WERI-Rb-1 (cell line): ENCODE data around the gene COL19A1.

ENCODE experiments used
- DNase-seq: peaks from one replicate; pipeline ENCODE4 v3.0.0-alpha.2; 2020
- H3K27ac ChIP-seq: fragments of 250-450 bp; sonication (Bioruptor Pico); 2 replicates; pipeline ENCODE4 v1.5.1; 2020; ENCODE audit warnings: mild to moderate bottlenecking, moderate library complexity
- H3K27me3 ChIP-seq: fragments of 250-450 bp; sonication (Bioruptor Pico); 2 replicates; pipeline ENCODE4 v1.5.1; 2021; ENCODE audit warnings: mild to moderate bottlenecking, low read depth, moderate library complexity; ENCODE audit not compliant: insufficient read depth, severe bottlenecking
- H3K36me3 ChIP-seq: fragments of 250-450 bp; sonication (Bioruptor Pico); 2 replicates; pipeline ENCODE4 v1.5.1; 2020; ENCODE audit warnings: mild to moderate bottlenecking, moderate library complexity
- H3K4me3 ChIP-seq: 2 replicates; pipeline ENCODE4 v1.5.1; 2011; ENCODE audit warnings: low read depth, mild to moderate bottlenecking, control low read depth, low read length
- H3K9me3 ChIP-seq: fragments of 250-450 bp; sonication (Bioruptor Pico); 2 replicates; pipeline ENCODE4 v1.5.1; 2021; ENCODE audit warnings: mild to moderate bottlenecking, moderate library complexity; ENCODE audit not compliant: severe bottlenecking
- TF ChIP-seq, protein P1 (sequence below): IDR thresholded peaks from 2 replicates; pipeline ENCODE4 v1.5.1; 2011; ENCODE audit warnings: low read depth, mild to moderate bottlenecking, control low read depth, inconsistent platforms, low read length

The COL19A1 gene

DNA sequence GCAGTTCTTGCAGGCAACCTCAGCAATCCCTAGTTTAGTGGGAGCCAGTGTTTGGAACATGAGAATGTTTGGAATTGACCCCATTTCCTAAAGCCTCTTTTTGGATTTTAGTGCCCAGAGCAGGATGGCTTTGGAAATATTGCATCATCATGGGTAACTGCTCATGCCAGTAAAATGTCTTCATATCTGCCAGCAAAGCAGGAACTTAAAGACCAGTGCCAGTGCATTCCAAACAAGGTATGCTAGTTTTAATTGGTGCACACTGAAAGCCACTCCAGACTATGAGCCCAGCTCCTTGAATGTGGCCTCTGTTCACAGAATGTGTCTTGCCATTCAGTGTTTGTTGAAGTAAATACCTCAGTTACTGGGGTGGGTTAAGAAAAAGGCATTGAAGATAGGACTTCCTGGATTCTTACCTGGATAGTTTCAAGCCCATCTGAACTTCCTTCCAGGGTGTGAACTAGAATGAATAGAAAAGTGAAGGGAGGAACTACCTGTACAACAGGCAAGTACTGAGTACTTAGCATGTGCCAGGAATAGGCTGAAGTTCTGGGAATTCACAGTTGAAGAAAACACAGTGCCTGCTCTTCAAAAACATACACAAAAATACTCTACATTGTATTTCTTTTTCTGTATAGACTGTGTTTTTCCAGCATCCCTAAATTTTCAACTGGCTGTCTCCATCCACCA, 70.5 kb downstream of the COL19A1 start:
- no peak for DNase-seq
- no peak overlapping the region for H3K27ac ChIP-seq
- no peaks in the 10 kb centered on the region for H3K36me3 ChIP-seq
- H3K27me3 ChIP-seq, result no peaks in the 10 kb centered on the region
- TF ChIP-seq, protein P1, sequence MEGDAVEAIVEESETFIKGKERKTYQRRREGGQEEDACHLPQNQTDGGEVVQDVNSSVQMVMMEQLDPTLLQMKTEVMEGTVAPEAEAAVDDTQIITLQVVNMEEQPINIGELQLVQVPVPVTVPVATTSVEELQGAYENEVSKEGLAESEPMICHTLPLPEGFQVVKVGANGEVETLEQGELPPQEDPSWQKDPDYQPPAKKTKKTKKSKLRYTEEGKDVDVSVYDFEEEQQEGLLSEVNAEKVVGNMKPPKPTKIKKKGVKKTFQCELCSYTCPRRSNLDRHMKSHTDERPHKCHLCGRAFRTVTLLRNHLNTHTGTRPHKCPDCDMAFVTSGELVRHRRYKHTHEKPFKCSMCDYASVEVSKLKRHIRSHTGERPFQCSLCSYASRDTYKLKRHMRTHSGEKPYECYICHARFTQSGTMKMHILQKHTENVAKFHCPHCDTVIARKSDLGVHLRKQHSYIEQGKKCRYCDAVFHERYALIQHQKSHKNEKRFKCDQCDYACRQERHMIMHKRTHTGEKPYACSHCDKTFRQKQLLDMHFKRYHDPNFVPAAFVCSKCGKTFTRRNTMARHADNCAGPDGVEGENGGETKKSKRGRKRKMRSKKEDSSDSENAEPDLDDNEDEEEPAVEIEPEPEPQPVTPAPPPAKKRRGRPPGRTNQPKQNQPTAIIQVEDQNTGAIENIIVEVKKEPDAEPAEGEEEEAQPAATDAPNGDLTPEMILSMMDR, result no peak
- no peaks in the 10 kb centered on the region for H3K9me3 ChIP-seq
- no peak overlapping the region for H3K4me3 ChIP-seq

DNA sequence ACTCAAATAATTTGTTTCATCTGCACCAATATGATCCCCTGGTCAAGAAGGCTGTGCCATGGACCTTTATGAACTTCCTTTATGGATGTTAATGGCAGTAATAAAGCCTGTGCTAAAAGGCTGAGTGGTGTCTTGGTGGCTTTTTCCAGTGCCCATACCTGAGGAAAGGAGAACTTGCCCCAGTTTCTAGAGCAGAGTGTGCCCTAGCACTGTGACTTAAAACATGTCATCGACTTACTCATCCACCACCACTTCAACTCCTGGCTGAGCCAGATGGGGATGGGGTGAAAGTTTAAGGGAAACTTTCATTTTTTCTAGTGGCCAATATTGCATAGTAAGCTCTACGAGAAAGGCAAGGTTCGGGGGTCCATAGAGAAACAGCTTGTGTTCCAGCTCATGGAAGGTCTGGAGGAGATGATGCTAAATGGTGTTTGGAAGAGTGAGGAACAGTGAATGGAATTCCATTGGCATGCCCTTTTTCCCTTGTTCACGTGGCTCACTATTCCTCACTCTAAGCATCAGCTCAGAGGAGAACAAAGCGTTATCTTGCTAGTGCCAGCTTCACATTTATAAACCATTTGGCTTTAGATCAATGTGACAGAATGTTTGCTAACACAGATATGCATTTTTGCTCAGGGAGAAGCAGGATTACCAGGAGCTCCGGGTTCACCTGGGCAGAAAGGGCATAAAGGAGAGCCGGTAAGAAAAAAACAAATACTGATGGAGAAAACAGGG, 71.2 kb downstream of the COL19A1 start:
- no peaks in the 10 kb centered on the region for H3K9me3 ChIP-seq
- TF ChIP-seq, protein P1, result no peak
- H3K4me3 ChIP-seq, result no peak overlapping the region
- H3K27me3 ChIP-seq, result no peaks in the 10 kb centered on the region
- H3K27ac ChIP-seq, result no peak overlapping the region
- DNase-seq, result no peak
- no peaks in the 10 kb centered on the region for H3K36me3 ChIP-seq

DNA sequence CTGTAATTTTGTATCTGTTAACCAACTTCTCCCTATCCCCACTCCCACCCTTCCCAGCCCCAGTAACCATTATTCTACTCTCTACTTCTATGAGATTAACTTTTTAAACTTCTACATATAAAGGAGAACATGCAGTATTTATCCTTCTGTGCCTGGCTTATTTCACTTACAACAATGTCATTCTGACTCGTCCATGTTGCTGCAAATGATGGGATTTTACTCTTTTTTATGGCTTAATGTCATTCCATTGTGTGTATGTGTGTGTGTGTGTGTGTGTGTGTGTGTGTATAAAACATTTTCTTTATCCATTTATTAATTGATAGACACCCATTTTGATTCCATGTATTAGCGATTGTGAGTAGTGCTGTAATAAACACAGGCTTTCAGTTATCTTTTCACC, 76.1 kb downstream of the COL19A1 start:
- Histone ChIP-seq H3K9me3 (no peaks in the 10 kb centered on the region), H3K4me3 (no peak overlapping the region), H3K36me3 (no peaks in the 10 kb centered on the region), H3K27me3 (no peaks in the 10 kb centered on the region), H3K27ac (no peak overlapping the region)
- no peak for DNase-seq
- TF ChIP-seq, protein P1, result no peak

DNA sequence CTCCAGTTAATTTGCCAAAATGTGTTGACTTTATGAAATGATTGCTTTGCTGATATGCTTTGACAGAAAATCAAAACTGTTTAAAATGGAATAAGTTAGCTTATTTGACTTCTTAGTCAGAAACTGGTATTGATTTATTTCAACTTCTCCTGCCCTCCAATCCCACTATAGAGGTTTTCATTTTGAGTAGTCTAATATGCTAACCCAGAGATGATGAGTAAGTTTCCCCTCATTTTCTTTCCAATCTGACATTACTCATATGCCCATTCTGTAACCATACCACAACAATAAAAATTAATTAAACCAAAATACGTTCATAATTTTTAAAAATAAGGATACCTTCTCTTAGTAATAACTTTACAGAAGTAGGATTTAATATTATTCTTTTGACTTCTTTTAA, 78.8 kb downstream of the COL19A1 start:
- Histone ChIP-seq H3K4me3 (no peak overlapping the region), H3K27ac (no peak overlapping the region), H3K36me3 (no peaks in the 10 kb centered on the region), H3K27me3 (no peaks in the 10 kb centered on the region), H3K9me3 (no peaks in the 10 kb centered on the region)
- no peak for DNase-seq
- TF ChIP-seq, protein P1, result no peak

DNA sequence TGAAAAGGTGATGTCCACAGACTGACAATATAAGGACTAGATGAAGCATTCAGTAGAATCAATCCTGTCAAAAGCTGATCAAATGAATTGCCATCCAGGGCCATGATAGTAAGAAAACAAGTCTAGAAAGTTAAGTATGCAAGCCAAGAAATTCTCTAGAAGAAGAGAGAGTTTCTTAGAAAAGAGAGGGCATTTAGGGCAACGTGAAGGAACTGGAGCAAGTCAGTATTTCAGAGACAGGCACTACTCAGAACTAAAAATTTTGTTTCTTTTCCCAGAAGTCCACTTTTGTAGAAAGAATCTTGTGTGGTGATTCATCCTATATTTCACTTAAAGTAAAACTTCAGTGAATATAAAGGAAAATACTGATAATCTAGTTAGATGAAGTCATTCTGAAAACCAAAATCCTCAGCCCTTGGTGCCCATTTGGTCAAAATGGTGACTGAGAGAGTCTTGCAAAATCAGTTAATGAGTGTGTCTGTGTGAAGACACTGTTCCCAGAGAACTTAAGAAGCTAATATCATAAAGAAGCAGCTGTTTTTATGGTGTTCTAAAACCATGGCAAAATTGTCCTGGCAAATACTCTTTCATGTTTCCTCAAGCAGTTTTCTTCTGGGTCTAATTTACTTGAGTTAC, 82.2 kb downstream of the COL19A1 start:
- TF ChIP-seq, protein P1, result no peak
- Histone ChIP-seq H3K27me3 (no peaks in the 10 kb centered on the region), H3K36me3 (no peaks in the 10 kb centered on the region), H3K27ac (no peak overlapping the region), H3K4me3 (no peak overlapping the region), H3K9me3 (no peaks in the 10 kb centered on the region)
- no peak for DNase-seq
